GM06990 (cell line): ENCODE data around the gene BAD.

Experiments
- DNase-seq: peaks from one replicate; pipeline ENCODE4 v3.0.0-alpha.2; 2011; ENCODE audit not compliant: insufficient read length; ENCODE audit errors: extremely low read depth
- H3K27me3 ChIP-seq: replicated peaks from 2 replicates; pipeline ENCODE4 v1.6.0; 2011; ENCODE audit warnings: low read length; ENCODE audit not compliant: control insufficient read depth, insufficient read depth
- H3K36me3 ChIP-seq: 2 replicates; pipeline ENCODE4 v1.5.1; 2011; ENCODE audit warnings: low read length; ENCODE audit not compliant: control insufficient read depth, insufficient read depth
- H3K4me3 ChIP-seq: replicated peaks from 2 replicates; pipeline ENCODE4 v1.5.1; 2011; ENCODE audit warnings: low read depth, mild to moderate bottlenecking, control low read depth, low read length
- TF ChIP-seq, protein P1 (sequence below): IDR thresholded peaks from 2 replicates; pipeline ENCODE4 v1.5.1; 2011; ENCODE audit warnings: low read length, control low read depth, mild to moderate bottlenecking, inconsistent platforms; ENCODE audit not compliant: insufficient read depth, poor library complexity, severe bottlenecking

Gene BAD

DNA sequence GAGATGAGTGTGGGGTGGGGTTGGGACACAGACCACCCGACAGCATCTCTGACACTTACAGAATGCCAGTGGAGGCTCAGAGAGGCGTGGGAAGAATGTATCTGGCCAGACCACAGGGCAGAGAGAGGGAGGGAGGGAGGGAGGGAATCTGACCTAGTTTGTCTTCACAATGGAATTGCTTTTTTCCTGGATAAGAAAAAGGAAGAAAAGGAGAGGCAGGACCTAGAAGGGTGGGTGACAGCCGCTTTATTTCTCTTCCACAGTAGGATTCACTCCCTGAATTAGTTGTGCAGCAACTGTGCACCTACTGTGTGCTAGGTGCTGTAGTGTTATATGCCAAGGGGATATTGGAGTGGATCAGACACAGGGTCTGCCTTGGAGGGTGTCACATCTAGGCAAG is 10.3 kb upstream of the BAD start:
- no peak for DNase-seq
- Histone ChIP-seq H3K36me3 (no peaks in the 10 kb centered on the region), H3K27me3 (peaks cover 5% of the 10 kb centered on the region), H3K4me3 (no peak overlapping the region)
- TF ChIP-seq, protein P1, sequence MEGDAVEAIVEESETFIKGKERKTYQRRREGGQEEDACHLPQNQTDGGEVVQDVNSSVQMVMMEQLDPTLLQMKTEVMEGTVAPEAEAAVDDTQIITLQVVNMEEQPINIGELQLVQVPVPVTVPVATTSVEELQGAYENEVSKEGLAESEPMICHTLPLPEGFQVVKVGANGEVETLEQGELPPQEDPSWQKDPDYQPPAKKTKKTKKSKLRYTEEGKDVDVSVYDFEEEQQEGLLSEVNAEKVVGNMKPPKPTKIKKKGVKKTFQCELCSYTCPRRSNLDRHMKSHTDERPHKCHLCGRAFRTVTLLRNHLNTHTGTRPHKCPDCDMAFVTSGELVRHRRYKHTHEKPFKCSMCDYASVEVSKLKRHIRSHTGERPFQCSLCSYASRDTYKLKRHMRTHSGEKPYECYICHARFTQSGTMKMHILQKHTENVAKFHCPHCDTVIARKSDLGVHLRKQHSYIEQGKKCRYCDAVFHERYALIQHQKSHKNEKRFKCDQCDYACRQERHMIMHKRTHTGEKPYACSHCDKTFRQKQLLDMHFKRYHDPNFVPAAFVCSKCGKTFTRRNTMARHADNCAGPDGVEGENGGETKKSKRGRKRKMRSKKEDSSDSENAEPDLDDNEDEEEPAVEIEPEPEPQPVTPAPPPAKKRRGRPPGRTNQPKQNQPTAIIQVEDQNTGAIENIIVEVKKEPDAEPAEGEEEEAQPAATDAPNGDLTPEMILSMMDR: no peak

DNA sequence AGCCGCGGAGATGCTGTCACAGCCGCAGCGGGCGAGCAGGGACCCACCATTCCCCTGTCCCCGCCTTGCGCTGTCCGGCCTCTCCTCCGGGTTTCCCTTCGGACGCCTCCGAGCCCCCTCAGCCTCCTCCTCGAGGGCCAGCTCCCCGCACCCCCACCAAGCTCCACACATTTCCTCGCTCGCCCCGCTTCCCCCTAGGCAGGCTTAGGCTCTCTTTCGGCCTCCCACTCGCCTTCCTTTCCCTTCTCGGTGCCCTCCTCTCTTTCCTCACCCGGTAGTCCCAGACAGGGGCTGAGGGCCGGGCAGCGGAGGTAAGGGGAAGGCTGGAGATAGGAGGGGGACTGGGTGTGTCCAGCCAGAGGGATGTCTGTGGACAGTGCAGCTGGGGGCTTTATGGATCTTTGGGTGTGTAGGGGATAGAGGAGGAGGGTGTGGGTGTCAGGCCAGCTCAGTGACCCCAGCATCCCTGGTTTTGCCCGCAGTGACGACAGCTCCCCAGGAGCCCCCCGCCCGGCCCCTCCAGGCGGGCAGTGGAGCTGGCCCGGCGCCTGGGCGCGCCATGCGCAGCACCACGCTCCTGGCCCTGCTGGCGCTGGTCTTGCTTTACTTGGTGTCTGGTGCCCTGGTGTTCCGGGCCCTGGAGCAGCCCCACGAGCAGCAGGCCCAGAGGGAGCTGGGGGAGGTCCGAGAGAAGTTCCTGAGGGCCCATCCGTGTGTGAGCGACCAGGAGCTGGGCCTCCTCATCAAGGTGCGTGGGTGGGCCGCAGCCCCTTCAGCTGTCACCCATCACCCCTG is 8.2 kb upstream of the BAD start:
- Histone ChIP-seq H3K4me3 (peak overlapping the region; percentile 21; the same call in 1 of the 2 replicates), H3K27me3 (peaks cover 5% of the 10 kb centered on the region)
- TF ChIP-seq, protein P1: no peak

GRCh38 chr11:64291752-64292459 is 7.4 kb upstream of the BAD start:
- Histone ChIP-seq H3K36me3 (no peaks in the 10 kb centered on the region; the same call in 1 of the 2 replicates), H3K27me3 (peaks cover 2% of the 10 kb centered on the region), H3K4me3 (peak overlapping the region; percentile 21; the same call in 1 of the 2 replicates)
- TF ChIP-seq, protein P1: no peak
- no peak for DNase-seq

More for the DNA sequence above, 8.2 kb upstream of the BAD start:
- no peaks in the 10 kb centered on the region; the same call in 1 of the 2 replicates for H3K36me3 ChIP-seq
- no peak for DNase-seq

- Histone ChIP-seq H3K27me3 (peaks cover 2% of the 10 kb centered on the region), H3K4me3 (peak within 1 kb of the TSS; percentile 21; the same call in 1 of the 2 replicates), H3K36me3 (no peaks in the 10 kb centered on the region; the same call in 1 of the 2 replicates)
- no peak for DNase-seq
- TF ChIP-seq, protein P1: no peak
Observed at GRCh38 chr11:64291262-64291751, 6.8 kb upstream of the BAD start, which contains the start of gene KCNK4. KCNK4 (plus strand) TSS chr11:64291302; CDS start chr11:64293019, 1,717 bp downstream.

DNA sequence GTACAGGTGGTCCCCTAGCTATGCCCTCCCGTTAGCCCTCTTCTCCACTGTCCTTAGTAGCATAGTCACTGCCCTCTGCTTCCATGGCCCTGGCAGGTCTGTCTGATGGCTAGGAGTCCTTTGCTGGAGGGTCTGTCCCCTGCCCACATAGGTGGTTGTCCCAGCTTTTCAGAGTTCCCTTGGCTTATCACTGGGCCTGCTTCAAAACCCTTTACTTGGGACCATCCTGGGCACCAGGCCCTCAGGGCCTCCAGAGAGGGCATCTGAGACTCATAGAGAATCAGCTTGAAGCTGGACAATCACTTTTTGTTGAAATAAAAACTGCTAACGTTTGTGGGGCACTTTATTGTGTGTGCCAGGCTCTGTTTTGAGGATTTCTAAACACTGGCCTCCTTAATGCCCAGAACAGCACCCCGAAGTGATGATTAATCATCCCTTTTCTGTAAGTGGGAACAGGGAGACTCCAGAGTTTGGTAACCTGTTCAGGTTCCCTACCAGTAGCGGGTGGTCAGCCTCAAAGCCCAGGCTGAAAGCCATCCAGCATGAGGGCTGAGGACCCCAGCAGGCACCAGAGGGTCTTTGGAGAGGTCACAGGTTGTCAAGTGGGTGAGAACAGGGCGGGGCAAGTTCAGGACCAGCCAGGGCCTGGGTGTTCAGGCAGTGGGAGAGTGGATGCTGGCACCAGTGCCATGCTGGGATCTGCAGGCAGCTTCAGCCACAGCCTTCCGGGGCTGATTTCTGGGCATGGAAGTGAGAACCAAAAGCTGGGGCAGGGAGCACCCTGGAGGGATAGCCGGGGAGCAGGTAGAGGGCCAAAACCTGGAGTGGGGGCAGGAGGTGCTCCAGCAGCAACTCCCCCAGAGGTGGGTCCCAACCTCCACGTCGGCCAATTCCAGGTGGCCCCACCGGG is 6.1 kb upstream of the BAD start:
- Histone ChIP-seq H3K36me3 (no peaks in the 10 kb centered on the region; the same call in 1 of the 2 replicates), H3K27me3 (peaks cover 2% of the 10 kb centered on the region), H3K4me3 (no peak overlapping the region)
- TF ChIP-seq, protein P1: no peak
- no peak for DNase-seq
